B cell (primary cell): ENCODE results near the gene KCTD6.

Source experiments
- CTCF ChIP-seq: fragments of 200-600 bp; IDR thresholded peaks from one replicate; pipeline ENCODE4 v1.8.0; 2022; ENCODE audit warnings: antibody characterized with exemption, mild to moderate bottlenecking
- EZH2 ChIP-seq: IDR thresholded peaks from 2 replicates; pipeline ENCODE4 v1.6.1; 2012; ENCODE audit warnings: borderline replicate concordance, low read depth, mild to moderate bottlenecking, moderate library complexity, low read length; ENCODE audit not compliant: insufficient read depth, poor library complexity, severe bottlenecking

- no peak for TF ChIP-seq CTCF
- TF ChIP-seq EZH2, result no peak
Observed at GRCh38 chr3:58508437-58508836, 16.5 kb downstream of the KCTD6 start.
